RPMI7951 (cell line): ENCODE results near the gene ELAPOR1. TPM values are rescaled to one million over a fixed set of nuclear protein-coding genes. Genes with fewer than 3 reads are reported as not detected.
A peak's percentile ranks its signal among the peaks of the same experiment; 100 is the strongest.

ENCODE experiments used
- DNase-seq: peaks from one replicate; pipeline ENCODE4 v3.0.0-alpha.2; 2012; ENCODE audit warnings: low read depth
- total RNA-seq: library from RNA; depleted of rRNA; stranded (reverse); fragments of >200 nt; shearing (Covaris generic); gene quantifications from 2 replicates; pipeline ENCODE4 v1.2.3, GENCODE V29; 2014

Gene ELAPOR1
- total RNA-seq, 1 experiment from 2014 or later, result 0.36 TPM

DNA sequence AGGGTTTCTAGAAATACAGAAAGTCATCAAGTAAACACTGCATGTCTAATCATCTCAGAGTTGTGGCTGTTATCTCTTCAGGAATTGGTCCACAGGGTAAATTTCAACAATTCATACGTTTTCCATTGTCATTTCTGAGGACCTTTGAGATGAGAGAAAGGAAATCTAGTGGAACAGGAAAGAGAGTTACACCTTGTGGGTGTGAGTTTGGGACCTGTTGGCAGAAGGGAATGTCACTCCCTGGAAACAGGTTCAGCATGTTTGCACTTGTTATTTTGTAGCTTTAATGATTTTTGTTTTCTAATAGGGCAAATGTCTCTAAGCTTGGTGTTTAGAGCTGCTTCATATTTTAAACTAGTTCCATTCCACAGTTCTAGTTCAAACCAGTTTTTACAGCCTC, 17.8 kb upstream of the ELAPOR1 start:
- no peak for DNase-seq

DNA sequence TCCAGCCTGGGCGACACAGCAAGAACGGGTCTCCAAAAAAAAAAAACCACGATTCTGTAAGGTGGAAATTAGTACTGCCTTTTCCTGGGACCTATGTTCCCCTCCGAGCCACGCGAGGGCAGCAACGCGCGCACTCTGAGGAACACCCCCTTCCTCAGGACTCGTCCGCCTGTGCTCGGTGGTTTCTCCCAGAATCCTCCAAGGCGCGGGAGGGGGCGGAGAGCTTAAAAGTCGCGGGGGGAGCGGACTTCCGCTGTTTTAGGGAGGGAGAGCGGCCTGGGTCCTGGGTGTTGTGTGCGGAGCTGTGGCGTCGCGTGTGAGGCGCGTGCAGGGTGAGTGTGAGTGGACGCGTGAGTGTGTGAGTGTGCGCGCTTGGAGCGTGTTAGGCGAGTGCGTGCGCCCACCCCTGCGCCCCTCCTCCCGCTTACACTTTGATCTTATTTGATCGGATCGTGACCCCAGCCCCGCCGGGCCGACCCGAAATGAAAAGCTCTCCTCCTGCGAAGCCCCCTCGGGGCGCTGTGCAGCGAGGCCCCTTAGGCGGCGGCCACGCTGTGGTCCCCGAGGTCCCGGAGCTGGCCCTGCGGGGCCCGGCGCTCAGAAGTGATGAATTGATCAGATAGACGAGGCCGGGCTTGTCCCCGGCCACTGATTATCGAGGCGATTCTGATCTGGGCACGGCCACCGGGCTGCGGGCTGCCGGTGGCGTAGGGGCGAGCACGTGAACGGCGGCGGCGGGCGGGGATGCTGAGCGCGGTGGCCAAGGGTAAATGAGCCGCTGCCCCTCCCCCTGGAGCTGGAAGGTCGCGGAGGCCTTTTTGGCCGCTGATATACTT, 13.8 kb upstream of the ELAPOR1 start:
- peak; percentile 97 for DNase-seq

DNA sequence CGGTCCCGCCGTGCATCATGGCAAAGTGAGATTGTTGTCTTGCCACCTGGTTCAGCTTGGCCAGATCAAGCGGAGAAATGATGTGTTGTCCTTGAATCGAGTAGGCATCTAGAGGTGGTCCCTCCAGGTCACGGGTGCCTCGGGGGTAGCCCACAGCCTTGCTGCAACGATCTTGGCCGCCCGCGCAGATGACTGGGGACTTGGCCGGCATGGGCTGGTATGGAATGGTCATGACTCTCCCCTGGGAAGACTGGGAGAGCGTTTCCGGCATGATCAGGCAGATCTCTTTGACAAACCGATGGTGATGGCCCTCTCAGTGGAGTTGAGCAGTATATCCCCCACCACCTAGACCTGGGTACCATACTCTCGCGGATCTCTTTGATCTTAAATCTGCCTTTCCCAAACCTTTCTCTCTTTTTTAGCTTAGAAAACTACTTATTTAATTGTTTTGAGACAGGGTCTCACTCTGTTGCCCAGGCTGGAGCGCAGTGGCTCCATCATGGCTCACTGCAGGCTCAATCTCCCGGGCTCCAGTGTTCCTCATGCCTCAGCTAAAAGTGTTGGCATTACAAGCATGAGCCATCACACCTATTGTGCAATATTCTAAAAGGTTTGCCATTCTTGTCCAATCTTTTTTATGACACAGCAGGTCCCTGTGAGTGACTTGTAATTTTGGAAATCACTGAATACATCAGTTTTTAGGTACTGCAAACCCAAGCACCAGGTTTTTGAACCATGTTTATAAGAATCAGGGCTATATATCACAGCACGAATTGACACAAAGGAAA, 9.4 kb upstream of the ELAPOR1 start:
- no peak for DNase-seq

DNA sequence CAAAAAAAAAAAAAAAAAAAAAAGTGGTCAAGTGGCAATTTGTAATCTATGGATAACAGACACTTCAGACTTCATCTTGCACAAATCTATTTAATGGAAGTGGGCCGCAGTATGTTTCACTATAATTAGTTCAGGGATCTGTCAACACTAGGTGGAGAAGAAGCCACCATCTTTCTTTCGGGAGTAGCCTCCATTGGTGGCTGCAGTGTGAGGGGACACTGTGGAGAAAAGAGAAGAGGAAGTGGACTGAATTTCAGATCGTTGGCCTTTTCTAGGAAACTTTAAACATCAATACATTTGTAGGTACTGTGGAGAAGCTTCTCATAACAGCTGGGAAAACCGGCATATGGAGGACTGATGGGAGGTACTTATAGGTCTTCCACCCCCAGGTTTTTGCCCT, 8.0 kb upstream of the ELAPOR1 start:
- no peak for DNase-seq

DNA sequence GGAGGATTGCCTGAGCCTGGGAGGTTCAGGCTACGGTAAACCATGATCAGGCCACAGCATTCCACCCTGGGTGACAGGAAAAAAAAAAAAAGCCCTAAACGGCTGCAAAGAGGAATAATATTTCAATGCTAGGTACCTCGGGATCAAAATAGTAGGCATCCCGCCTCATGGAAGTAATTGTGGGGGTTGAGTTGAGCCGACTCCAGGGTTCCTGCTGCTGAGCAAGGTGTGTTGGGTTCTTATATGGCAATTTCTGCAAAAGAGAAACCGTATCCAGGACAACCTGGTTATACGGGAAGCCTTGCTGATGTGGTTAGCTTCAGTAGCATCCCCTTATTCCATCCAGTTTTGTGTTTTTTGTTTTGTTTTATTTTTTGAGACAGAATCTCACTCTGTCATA, 6.1 kb upstream of the ELAPOR1 start:
- DNase-seq, result no peak

DNA sequence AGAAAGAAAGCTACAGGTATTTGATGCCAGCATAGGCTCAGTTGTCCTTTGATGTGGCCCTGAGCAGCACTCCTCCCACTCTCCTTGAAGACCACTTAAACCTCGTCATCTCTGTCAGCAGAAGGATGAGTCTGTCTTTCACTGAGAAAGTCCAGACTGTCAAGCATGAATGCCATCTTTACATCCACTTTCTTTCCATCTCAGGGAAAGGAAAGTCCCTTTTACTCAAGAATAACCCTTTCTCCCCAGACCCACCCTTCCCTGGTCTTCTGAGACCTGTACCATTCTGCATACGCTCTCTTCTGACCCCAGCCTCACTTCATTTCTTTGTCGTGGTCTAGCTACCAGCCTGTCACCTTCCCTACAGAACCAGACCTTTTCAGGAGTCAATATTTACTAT, 4.0 kb upstream of the ELAPOR1 start:
- no peak for DNase-seq

DNA sequence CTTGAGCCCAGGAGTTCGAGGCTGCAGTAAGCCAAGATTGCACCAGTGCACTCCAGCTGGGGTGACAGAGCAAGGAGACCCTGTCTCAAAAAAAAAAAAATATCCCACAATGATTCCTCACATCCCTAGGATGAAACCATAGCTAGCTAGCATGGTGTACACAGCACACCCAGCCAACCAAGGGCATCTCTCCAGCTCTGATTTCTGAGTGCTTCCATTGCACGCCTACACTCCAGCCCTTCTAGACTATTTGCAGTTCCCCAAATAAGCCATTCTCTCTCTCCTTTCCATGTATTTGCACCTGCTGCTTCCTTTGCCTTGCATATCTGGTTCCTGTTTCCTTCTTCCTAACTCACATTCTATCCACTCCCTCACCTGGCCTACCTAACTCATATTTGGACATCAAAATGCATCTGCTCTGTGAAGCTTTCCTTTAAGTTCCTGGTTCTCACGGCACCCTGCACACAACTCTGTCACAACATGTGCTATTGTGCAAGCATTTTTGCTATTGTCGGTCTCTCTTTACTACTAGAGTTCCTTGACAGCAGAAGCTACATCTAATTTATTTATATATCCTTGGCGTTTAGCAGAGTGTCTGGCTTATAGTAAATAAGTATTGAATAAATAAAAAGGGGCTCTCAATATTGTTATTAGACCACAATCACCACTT, 2.4 kb upstream of the ELAPOR1 start:
- DNase-seq, result no peak

DNA sequence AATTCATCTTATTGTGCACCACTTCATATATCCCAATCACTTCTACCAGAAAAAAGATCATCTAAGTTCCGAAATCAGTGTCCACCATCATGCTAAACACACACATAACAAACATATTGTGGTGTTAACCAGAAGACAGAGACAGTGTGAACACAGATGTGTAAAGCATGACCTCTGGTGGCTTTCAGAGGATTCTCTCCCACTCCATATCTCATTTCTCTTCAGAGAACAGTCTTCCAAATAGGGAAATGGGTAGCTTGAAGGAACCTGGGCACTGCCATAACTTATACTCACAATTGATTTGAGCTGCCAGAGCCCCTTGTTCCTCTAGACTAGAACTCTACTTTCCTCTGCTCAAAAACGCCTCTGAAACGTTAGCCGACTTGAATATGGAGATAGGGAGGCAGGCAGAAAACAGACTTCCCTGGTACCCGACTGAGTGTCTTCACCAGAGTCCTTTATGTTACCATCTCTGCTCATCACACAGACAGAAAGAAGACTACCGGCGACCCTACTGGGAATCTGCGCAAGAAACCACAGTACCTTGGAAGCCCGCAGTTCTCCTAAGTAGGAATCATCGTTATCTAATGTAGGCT, 1.8 kb upstream of the ELAPOR1 start:
- DNase-seq, result peak; percentile 68

DNA sequence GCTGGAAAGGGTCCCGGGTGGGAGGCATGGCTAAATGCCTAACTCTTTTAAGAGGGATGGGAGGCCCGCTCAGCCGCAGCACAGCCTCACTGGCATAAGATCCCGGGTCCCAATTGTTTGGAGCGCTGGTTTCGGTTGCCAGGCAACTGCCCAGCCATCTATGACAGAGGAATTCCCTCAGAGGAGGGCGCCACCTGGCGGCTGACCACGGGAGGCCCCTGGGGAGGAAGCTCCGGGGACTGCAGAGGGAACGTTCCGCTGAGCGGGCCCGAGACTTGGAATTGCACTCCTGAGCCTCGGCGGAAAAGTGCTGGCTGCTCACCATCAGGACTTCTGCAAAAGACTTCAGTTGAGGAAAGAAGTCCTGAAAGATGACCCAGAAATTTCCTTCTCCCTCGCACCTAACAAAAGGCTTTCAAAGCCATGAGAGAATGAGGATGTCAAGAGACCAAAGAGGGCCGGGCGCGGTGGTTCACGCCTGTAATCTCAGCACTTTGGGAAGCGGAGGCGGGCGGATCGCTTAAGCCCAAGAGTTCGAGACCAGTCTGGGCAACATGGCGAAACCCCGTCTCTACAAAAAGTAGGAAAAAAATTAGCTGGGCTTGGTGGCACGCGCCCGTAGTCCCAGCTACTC, 1.1 kb upstream of the ELAPOR1 start:
- DNase-seq, result peak; percentile 84

DNA sequence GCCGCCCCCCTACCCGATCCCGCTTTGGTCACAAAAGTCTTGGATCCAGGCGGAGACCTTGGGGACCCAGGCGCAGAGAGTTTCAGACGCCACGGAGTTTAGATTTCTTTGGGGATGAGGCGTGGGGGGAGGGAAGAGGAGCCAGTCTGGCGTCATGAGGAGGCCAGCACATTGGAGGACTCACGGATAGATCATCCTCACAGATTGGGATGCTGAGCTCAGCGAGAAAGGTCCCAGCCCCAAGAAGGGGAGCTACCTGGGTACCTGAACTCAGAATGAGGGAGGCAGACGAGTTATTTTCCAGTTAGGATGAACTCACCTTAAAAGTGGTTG, 393 bp downstream of the ELAPOR1 start:
- DNase-seq, result no peak

DNA sequence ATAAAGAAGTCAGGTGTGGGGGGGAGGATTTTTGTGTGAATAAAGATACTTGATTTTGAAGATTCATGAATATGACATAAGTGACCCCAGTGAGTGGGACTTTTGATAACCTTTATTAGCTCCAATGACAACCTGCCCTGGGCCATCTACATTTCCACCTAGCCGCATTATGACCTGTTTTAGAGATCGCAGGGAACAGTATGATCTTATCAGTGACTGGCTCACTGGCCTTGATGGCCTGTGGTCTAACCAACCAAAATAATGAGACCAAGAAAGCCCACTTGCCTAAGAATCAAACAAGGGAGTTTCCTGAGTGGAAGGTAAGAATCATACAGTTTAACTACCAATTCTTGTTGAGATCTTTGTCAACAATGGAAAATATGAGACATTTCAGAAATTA, 1.8 kb downstream of the ELAPOR1 start:
- no peak for DNase-seq

DNA sequence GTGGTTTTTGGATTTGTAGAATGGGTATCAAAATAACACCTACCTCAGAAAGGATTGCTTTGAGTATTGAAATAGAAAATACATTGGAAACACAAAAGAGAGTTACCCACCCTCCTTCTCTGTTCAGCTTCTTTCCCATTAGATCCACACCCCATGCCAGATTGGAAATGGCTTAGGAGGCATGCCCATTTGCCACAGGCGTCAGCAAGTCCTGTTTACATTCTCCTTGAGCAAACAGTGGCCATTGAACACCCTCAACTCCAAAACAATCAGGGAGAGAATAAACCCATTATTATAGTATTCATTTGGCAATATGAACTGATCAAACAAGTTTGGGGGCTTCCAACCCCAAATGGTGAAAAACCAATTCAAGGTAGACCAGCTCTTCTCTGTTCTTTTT, 2.4 kb downstream of the ELAPOR1 start:
- DNase-seq, result no peak

DNA sequence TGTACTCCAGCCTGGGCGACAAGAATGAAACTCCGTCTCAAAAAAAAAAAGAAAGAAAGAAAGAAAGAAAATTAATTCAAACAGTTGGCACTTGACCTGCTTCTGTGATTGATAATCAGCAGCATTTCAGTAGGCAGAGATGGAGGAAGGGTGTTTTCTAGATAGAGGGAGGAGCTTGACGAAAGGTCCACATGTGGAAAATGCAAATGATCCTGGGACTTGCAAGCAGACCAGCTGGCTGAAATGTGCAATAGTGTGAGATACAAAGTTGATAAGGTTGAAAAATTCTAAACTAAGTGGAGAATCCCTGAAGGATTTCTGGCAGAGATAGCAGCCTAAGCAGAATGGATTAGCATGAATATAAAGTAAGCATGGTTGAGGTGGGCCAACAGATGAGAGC, 4.2 kb downstream of the ELAPOR1 start:
- no peak for DNase-seq

DNA sequence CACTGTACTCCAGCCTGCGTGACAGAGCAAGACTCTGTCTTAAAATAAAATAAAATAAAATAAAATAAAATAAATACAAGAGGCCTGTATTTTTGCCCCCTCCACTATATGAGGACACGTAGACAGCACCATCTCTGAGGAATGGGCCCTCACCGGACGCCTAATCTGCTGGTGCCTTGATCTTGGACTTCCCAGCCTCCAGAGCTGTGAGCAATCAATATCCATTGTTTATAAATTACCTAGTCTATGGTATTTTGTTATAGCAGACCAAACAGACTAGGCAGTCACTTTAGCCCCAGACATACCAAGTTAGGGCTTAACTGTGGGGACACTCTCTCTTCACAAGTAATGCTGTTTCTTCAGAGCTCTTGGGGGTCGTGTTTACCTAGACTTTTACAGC, 6.4 kb downstream of the ELAPOR1 start:
- no peak for DNase-seq

DNA sequence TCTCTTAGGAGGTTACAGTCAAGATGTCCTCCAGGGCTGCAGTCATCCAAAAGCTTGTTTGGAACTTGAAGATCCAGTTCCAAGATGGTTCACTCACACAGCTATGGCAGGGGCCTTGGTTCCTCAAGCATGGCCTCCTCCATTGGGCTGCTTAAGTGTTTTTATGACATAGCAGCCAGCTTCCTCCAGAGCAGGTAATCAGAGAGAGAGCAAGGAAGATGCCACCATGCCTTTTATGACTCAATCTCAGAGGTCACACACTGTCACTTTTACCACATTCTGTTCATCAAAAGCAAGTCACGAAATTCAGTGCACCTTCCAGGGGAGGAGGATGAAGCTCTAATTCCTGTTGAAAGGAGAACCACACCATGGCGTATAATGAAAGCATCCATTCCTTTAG, 17.1 kb downstream of the ELAPOR1 start:
- no peak for DNase-seq

DNA sequence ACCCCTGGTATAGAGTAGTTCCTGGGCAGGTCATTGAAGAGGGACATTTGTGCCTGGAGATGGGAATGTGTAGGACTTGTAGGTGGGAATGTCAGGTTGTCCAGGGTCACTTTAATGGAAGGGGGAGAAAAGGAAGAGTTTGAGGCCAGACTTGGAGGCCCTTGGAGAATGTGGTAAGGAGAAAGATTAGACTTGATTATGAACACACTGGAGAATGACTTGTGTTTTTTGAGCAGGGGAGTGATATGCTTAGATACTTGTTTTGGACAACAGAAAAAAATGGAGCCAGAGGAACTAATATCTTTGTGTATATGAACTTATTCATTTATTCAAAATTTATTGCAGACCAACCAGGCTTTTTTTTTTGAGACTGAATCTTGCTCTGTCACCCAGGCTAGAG, 17.9 kb downstream of the ELAPOR1 start:
- no peak for DNase-seq

DNA sequence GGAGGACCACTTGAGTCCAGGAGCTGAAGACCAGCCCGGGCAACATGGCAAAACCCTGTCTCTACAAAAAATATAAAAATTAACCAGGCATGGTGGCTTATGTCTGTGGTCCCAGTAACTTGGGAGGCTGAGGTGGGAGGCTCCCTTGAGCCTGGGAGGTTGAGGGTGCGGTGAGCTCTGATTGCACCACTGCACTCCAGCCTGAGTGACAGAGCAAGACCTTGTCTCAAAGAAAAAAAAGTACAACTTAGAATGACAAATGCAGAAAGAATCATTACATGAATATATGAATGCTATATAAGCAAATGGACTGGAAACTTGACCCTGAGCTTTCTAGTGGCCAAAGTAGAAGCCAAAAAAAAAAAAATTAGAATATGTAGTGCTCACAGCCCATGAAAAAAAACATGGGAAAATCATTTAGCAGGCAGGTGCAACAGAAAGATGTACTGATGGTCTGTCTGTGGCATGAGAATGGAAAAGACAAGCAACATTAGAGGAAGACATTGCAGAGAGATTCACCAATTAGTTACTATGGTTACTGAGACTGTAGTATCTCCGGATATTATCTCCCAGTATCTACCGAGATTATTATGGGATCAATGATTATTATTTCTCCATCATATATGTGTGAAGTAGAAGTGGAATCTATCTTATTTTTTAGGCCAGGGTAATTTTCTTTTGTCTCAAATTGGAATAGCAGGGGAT, 19.2 kb downstream of the ELAPOR1 start:
- DNase-seq, result no peak

DNA sequence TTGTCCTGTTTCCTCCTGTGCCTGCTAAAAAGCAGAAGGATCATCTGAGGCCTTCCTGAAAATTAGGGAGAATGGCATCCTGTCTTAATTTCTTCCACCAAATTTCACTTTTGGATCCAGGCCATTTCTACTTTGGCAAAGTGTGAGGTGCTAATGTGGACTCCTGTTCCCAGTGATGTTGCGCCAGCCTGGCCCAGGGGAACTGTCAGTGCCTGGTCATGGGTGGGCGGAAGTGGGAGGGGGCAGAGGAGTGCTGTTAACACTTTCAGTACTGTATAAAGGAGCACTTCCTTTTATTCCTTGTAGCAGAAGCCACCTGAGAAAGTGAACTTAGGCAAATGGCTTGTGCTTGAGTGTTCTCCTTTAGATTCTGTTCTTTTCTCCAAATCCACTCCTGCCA, 19.9 kb downstream of the ELAPOR1 start:
- DNase-seq, result no peak

DNA sequence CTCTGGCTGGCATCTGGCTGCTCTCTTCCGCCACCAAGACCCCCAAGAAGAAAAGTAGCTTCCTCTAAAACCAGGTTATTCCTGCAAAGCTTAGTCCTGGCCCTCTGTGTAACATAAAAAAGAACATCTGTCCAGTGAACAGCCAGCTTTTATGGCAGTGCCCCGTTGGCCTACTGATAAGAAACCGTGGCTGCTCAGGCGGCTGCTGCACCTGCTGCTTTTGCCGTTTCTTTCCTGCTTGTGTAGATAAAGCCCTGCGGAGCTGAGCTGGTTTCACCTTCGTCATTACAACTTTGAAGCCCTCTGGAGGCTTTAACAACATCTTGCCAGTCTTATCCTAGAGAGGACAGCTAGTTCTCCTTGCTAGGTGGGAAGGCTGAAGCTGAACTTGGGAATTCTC, 20.5 kb downstream of the ELAPOR1 start:
- DNase-seq, result no peak

DNA sequence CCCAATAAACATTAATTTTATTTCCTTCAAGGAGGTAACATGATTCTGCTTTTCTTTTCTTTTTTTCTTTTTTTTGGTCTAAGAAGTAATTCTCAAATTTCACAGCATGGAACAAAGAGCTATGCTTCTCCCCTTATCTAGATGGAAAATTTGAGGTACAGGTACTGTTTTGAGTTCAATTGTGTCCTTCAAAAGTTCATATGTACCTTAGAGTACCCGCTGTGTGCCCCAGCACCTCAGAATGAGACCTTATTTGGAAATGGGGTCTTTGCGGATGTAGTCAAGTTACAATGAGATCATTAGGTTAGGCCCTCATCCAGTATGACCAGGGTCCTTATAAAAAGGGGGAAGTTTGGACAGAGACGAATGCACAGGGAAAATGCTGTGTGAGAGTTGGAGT, 22.0 kb downstream of the ELAPOR1 start:
- DNase-seq, result no peak

DNA sequence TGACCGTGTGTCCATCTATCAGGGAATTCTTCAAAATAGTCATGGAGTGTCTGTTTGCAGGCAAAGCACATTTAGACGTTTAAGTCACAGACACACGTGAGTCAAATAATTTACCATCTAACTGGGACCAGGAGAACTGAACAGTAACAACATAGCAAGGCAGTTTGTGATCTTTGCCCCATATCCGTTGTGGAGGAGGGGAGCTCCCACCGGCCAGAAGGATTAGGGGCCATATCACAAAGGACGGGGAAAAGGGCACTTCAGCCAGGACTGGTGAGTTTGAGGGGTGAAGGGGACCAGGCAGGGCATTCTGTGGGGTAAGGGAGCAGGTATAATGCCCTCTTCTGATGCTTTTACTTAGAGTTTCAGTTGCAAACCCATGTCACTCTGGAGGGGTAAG, 22.9 kb downstream of the ELAPOR1 start:
- no peak for DNase-seq
